ENCODE measurements around the gene MIPOL1. TPM values are rescaled to one million over a fixed set of nuclear protein-coding genes. Genes with fewer than 3 reads are reported as not detected.

MIPOL1 gene
- total and polyA plus RNA-seq, 2 of the 13 experiments (the other 11 are each of a cell fraction or from before 2014, with no cell fraction given): 8.6 to 34.2 TPM

DNA sequence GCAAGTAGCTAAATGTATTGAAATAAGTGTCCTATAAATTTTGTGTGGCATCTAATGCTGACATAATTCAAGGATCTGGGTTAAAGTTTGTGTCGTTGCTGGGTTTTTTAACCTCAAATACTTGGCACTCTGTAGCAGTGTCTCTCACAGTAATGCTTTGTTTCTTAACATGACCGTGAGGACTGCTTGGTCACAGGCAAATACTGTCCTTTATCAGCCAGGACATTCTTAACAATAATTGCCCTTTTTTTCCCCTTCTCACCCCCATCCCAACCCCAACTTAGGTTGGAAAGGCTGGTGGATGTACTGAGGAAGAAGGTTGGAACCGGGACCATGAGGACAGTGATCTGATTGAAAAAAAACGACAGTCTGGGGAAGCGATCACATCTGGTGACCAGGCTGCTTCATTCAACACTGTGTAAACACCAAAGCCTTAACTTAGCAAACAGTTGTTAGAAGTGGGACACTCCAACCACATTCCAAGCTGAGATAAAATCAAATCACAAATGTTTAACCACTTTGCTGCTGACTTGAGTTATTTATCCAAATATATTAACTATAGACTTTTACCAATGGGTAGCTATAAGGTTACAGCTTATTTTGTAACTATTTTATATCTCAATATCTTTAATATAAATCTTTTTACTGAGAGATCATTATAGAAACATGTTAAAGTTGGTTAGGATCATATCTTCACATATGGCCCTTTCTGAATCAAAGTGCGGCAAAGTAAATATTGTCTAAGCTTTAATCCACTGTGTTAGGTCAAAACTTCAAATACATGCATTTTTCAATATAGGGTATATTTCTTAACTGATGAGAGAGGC lies 349.1 kb downstream of the MIPOL1 start (continued):
- no peak for TF ChIP-seq LBX2 (CRISPR knock-in tag; IDR thresholded peaks at IDR 0.05; ENCODE audit: borderline replicate concordance)
- TF ChIP-seq HMG20A (CRISPR knock-in tag; IDR thresholded peaks at IDR 0.05; ENCODE audit: borderline replicate concordance): peak; percentile 100
- no peak for TF ChIP-seq TAF15 (IDR thresholded peaks at IDR 0.05; ENCODE audit: low read depth, low read length, poor library complexity, severe bottlenecking)
- TF ChIP-seq HOXA5 (CRISPR knock-in tag; IDR thresholded peaks at IDR 0.05): peak; percentile 96
- peak; percentile 98 for TF ChIP-seq TCF7 (IDR thresholded peaks at IDR 0.05; ENCODE audit: low read depth)
- peak; percentile 91; the same call in 1 of the 2 replicates for TF ChIP-seq KAT7 (CRISPR knock-in tag; IDR thresholded peaks at IDR 0.05; ENCODE audit: borderline replicate concordance)
- no peak for TF ChIP-seq EEA1 (CRISPR knock-in tag; IDR thresholded peaks at IDR 0.05; ENCODE audit: borderline replicate concordance)
- no peak for TF ChIP-seq MAFK (conservative IDR thresholded peaks at IDR 0.05 in 1 of 2, IDR thresholded peaks at IDR 0.05 in 1 of 2; ENCODE audit: low read length in 2 of 2)
- no peak; the same call in 1 of the 2 replicates for TF ChIP-seq FOXC1 (CRISPR knock-in tag; IDR thresholded peaks at IDR 0.05; ENCODE audit: borderline replicate concordance)
- TF ChIP-seq ZBTB3 (CRISPR knock-in tag; IDR thresholded peaks at IDR 0.05; ENCODE audit: borderline replicate concordance, low read depth): no peak
- no peak for TF ChIP-seq ZXDC (CRISPR knock-in tag; IDR thresholded peaks at IDR 0.05)
- peak; percentile 96 for TF ChIP-seq HOXA3 (CRISPR knock-in tag; IDR thresholded peaks at IDR 0.05)
- TF ChIP-seq RBM39 (IDR thresholded peaks at IDR 0.05; ENCODE audit: low read depth, low read length, poor library complexity, severe bottlenecking): no peak
- peak; percentile 98 for TF ChIP-seq ZBTB7B (CRISPR knock-in tag; IDR thresholded peaks at IDR 0.05)
- TF ChIP-seq, protein P1, sequence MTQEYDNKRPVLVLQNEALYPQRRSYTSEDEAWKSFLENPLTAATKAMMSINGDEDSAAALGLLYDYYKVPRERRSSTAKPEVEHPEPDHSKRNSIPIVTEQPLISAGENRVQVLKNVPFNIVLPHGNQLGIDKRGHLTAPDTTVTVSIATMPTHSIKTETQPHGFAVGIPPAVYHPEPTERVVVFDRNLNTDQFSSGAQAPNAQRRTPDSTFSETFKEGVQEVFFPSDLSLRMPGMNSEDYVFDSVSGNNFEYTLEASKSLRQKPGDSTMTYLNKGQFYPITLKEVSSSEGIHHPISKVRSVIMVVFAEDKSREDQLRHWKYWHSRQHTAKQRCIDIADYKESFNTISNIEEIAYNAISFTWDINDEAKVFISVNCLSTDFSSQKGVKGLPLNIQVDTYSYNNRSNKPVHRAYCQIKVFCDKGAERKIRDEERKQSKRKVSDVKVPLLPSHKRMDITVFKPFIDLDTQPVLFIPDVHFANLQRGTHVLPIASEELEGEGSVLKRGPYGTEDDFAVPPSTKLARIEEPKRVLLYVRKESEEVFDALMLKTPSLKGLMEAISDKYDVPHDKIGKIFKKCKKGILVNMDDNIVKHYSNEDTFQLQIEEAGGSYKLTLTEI (CRISPR knock-in tag; conservative IDR thresholded peaks at IDR 0.05): no peak
- TF ChIP-seq ZC3H4 (CRISPR knock-in tag; IDR thresholded peaks at IDR 0.05; ENCODE audit: borderline replicate concordance): no peak; the same call in 1 of the 2 replicates
- TF ChIP-seq ZNF747 (CRISPR knock-in tag; IDR thresholded peaks at IDR 0.05; ENCODE audit: borderline replicate concordance): peak; percentile 81; the same call in 1 of the 2 replicates
- TF ChIP-seq ZNF180 (CRISPR knock-in tag; IDR thresholded peaks at IDR 0.05; ENCODE audit: borderline replicate concordance, low read depth): no peak
- no peak; the same call in 1 of the 2 replicates for TF ChIP-seq ZNF788 (CRISPR knock-in tag; IDR thresholded peaks at IDR 0.05; ENCODE audit: borderline replicate concordance)
- TF ChIP-seq ZNF737 (CRISPR knock-in tag; IDR thresholded peaks at IDR 0.05; ENCODE audit: borderline replicate concordance): no peak
- TF ChIP-seq ZNF704 (CRISPR knock-in tag; IDR thresholded peaks at IDR 0.05; ENCODE audit: borderline replicate concordance): no peak
- TF ChIP-seq ATAD3A (CRISPR knock-in tag; IDR thresholded peaks at IDR 0.05): no peak
- peak; percentile 82 for TF ChIP-seq KAT8 (CRISPR knock-in tag; IDR thresholded peaks at IDR 0.05)
